H1 (cell line): ENCODE data around the gene ANO9. TPM values are rescaled to one million over a fixed set of nuclear protein-coding genes. Genes with fewer than 3 reads are reported as not detected.

Experiments used
- MAFK ChIP-seq: IDR thresholded peaks from 2 replicates; pipeline ENCODE4 v1.6.1; 2012; ENCODE audit warnings: low read depth, mild to moderate bottlenecking, improper control_type of control experiment, low read length
- polyA plus RNA-seq, 7 experiments: library from polyadenylated mRNA; depleted of rRNA in 3 of 7; stranded (reverse) in 5 of 7; unstranded in 2 of 7; fragments of >200 nt in 5 of 7; fragments of 200-250 nt in 2 of 7; gene quantifications; 1 replicate in 5 of 7; 2 replicates in 1 of 7; 4 replicates in 1 of 7; pipeline versions ENCODE4 v1.2.1 to v1.2.3, GENCODE V29; 2011 to 2013; ENCODE audit warnings: missing spikeins in 2 of 7, mixed read lengths in 2 of 7
- total RNA-seq: library from RNA; stranded (reverse); fragmentation: NEBNext Ultra II Directional; extraction: Animal tissue kit (Norgen Biotek cat#: 25700); gene quantifications from 2 replicates; pipeline ENCODE4 v1.2.1, GENCODE V29; 2021

ANO9 gene
- total and polyA plus RNA-seq, 2 of the 8 experiments (the other 6 are each of a cell fraction or from before 2014, with no cell fraction given) = 20.0 to 20.7 TPM

GRCh38 chr11:382081-382629 lies 59.7 kb downstream of the ANO9 start (continued):
- no peak for TF ChIP-seq MAFK
